NT2/D1 (cell line): ENCODE results near the gene EXD3.

Experiments
- SUZ12 ChIP-seq: IDR thresholded peaks from 2 replicates; pipeline ENCODE4 v1.6.1; 2011; ENCODE audit not compliant: insufficient read length, insufficient read depth; ENCODE audit errors: extremely low read depth
- YY1 ChIP-seq: IDR thresholded peaks from 2 replicates; pipeline ENCODE4 v1.6.1; 2011; ENCODE audit not compliant: insufficient read length, insufficient read depth
- ZNF274 ChIP-seq: IDR thresholded peaks from 2 replicates; pipeline ENCODE4 v1.6.1; 2011; ENCODE audit warnings: mild to moderate bottlenecking, low read depth, low read length

- TF ChIP-seq YY1 = no peak
- no peak for TF ChIP-seq SUZ12
- no peak for TF ChIP-seq ZNF274
Measured at GRCh38 chr9:137433916-137434431, 11.0 kb upstream of the EXD3 start.
